Measurements from ENCODE around the gene TTC34. TPM values are rescaled to one million over a fixed set of nuclear protein-coding genes. Genes with fewer than 3 reads are reported as not detected.

TTC34 gene
- total and polyA plus RNA-seq, 10 of the 15 experiments (the other 5 are each of a cell fraction or from before 2014, with no cell fraction given) = 0.03 to 0.49 (median 0.05) TPM; not detected in 2

DNA sequence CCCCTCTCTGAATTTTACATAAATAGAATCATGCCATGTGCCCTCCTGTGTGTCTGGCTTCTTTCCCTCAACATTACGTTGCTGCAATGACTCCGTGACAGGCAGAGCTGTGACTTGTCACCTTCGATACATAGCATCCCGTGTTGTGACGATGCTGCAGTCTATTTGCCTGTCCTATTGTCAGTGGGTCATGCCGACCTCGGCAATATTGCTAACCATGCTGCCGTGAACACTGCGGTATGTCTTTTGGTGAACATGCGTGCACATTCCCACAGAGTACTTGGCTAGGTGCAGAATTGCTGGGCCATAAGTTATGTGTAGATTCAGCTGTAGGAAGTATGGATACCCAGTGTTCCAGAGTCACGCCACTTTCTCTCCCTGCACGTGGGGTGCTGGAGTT is 36.3 kb upstream of the TTC34 start:
- ChIA-PET POLR2A (no interaction called here), CTCF (no interaction called here), RAD21 (ENCODE audit: unreplicated experiment) (no interaction called here), SMC1A (ENCODE audit: uncharacterized antibody, unreplicated experiment) (no interaction called here)
- TF ChIP-seq, protein P1, sequence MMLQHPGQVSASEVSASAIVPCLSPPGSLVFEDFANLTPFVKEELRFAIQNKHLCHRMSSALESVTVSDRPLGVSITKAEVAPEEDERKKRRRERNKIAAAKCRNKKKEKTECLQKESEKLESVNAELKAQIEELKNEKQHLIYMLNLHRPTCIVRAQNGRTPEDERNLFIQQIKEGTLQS (IDR thresholded peaks at IDR 0.05; ENCODE audit: borderline replicate concordance, extremely low read depth, low read depth, low read length) = no peak
- TF ChIP-seq IKZF2 (IDR thresholded peaks at IDR 0.05) = no peak
- no peak for TF ChIP-seq GABPA (IDR thresholded peaks at IDR 0.05; ENCODE audit: low read depth)
- no peak for TF ChIP-seq ZNF207 (IDR thresholded peaks at IDR 0.05; ENCODE audit: borderline replicate concordance)
- TF ChIP-seq SIN3A (IDR thresholded peaks at IDR 0.05; ENCODE audit: low read depth, low read length) = no peak
- no peak for TF ChIP-seq RELA (IDR thresholded peaks at IDR 0.05; ENCODE audit: borderline replicate concordance, partially characterized antibody)
- TF ChIP-seq, protein P2, sequence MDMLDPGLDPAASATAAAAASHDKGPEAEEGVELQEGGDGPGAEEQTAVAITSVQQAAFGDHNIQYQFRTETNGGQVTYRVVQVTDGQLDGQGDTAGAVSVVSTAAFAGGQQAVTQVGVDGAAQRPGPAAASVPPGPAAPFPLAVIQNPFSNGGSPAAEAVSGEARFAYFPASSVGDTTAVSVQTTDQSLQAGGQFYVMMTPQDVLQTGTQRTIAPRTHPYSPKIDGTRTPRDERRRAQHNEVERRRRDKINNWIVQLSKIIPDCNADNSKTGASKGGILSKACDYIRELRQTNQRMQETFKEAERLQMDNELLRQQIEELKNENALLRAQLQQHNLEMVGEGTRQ (IDR thresholded peaks at IDR 0.05; ENCODE audit: borderline replicate concordance, low read depth, low read length) = no peak
- no peak for TF ChIP-seq RUNX3 (IDR thresholded peaks at IDR 0.05; ENCODE audit: low read length)
- no peak for TF ChIP-seq MXI1 (IDR thresholded peaks at IDR 0.05; ENCODE audit: low read depth, low read length)
- TF ChIP-seq, protein P3, sequence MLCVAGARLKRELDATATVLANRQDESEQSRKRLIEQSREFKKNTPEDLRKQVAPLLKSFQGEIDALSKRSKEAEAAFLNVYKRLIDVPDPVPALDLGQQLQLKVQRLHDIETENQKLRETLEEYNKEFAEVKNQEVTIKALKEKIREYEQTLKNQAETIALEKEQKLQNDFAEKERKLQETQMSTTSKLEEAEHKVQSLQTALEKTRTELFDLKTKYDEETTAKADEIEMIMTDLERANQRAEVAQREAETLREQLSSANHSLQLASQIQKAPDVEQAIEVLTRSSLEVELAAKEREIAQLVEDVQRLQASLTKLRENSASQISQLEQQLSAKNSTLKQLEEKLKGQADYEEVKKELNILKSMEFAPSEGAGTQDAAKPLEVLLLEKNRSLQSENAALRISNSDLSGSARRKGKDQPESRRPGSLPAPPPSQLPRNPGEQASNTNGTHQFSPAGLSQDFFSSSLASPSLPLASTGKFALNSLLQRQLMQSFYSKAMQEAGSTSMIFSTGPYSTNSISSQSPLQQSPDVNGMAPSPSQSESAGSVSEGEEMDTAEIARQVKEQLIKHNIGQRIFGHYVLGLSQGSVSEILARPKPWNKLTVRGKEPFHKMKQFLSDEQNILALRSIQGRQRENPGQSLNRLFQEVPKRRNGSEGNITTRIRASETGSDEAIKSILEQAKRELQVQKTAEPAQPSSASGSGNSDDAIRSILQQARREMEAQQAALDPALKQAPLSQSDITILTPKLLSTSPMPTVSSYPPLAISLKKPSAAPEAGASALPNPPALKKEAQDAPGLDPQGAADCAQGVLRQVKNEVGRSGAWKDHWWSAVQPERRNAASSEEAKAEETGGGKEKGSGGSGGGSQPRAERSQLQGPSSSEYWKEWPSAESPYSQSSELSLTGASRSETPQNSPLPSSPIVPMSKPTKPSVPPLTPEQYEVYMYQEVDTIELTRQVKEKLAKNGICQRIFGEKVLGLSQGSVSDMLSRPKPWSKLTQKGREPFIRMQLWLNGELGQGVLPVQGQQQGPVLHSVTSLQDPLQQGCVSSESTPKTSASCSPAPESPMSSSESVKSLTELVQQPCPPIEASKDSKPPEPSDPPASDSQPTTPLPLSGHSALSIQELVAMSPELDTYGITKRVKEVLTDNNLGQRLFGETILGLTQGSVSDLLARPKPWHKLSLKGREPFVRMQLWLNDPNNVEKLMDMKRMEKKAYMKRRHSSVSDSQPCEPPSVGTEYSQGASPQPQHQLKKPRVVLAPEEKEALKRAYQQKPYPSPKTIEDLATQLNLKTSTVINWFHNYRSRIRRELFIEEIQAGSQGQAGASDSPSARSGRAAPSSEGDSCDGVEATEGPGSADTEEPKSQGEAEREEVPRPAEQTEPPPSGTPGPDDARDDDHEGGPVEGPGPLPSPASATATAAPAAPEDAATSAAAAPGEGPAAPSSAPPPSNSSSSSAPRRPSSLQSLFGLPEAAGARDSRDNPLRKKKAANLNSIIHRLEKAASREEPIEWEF (IDR thresholded peaks at IDR 0.05; ENCODE audit: insufficient replicate concordance, low read depth, low read length) = no peak
- TF ChIP-seq PML (IDR thresholded peaks at IDR 0.05; ENCODE audit: low read length) = no peak
- TF ChIP-seq, protein P4, sequence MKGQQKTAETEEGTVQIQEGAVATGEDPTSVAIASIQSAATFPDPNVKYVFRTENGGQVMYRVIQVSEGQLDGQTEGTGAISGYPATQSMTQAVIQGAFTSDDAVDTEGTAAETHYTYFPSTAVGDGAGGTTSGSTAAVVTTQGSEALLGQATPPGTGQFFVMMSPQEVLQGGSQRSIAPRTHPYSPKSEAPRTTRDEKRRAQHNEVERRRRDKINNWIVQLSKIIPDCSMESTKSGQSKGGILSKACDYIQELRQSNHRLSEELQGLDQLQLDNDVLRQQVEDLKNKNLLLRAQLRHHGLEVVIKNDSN (IDR thresholded peaks at IDR 0.05; ENCODE audit: borderline replicate concordance, extremely low read length, insufficient read depth, low read depth, low read length) = no peak
- no peak for TF ChIP-seq SMAD1 (IDR thresholded peaks at IDR 0.05; ENCODE audit: low read depth, partially characterized antibody)
- no peak for TF ChIP-seq RAD51 (IDR thresholded peaks at IDR 0.05)
- no peak for TF ChIP-seq ETV6 (conservative IDR thresholded peaks at IDR 0.05 in 1 of 2, IDR thresholded peaks at IDR 0.05 in 1 of 2; ENCODE audit: borderline replicate concordance in 1 of 2, low read depth in 1 of 2)
- TF ChIP-seq TCF7 (IDR thresholded peaks at IDR 0.05; ENCODE audit: borderline replicate concordance) = no peak
- TF ChIP-seq PAX8 (IDR thresholded peaks at IDR 0.05) = no peak
- Histone ChIP-seq H3K9ac (ENCODE audit: control insufficient read depth, insufficient read depth, low read length) (no peak overlapping the region), H2AFZ (ENCODE audit: control insufficient read depth, low read depth, low read length) (no peak overlapping the region), H3K9me3 (replicated peaks; ENCODE audit: control insufficient read depth, insufficient read depth, low read length) (no peaks in the 10 kb centered on the region; the same call in 2 of the 3 replicates), H3K4me1 (ENCODE audit: control insufficient read depth, insufficient read depth, low read length) (no peaks in the 10 kb centered on the region), H3K36me3 (ENCODE audit: control insufficient read depth in 2 of 2, insufficient read depth in 2 of 2, low read length in 1 of 2) (no peaks in the 10 kb centered on the region), H3K4me2 (ENCODE audit: control insufficient read depth, insufficient read depth) (no peak overlapping the region), H3K4me3 (no peak overlapping the region), H4K20me1 (ENCODE audit: control insufficient read depth, insufficient read depth) (no peaks in the 10 kb centered on the region), H3K27ac (ENCODE audit: control insufficient read depth, insufficient read depth) (no peak overlapping the region), H3K27me3 (replicated peaks in 1 of 2; ENCODE audit: control insufficient read depth in 2 of 2, insufficient read depth in 2 of 2, low read length in 1 of 2) (no peaks in the 10 kb centered on the region), H3K79me2 (ENCODE audit: control insufficient read depth, insufficient read depth, low read length) (no peaks in the 10 kb centered on the region)
- ATAC-seq = no peak
- DNase-seq (ENCODE audit: low read depth, low spot score) = no peak
- FAIRE-seq = no peak
- 33% methylated on average over 12 of the region's 12 CpGs for WGBS (ENCODE audit: insufficient coverage, insufficient replicate concordance, low lambda C conversion rate, missing lambda C conversion rate)
- intact Hi-C loops (cut with micrococcal nuclease; ENCODE audit: unreplicated experiment) (no loop called here), in situ Hi-C loops (cut with MboI) (no loop called here)
- BruUV-seq (replicated peaks) = no TSS peak

Measured in GM12878 (cell line).